ENCODE data around the gene KCNH2.

The KCNH2 gene

GRCh38 chr7:150989456-150989855 lies 11.3 kb upstream of the KCNH2 start:
- no peak for FAIRE-seq
- TF ChIP-seq POU2F2 (IDR thresholded peaks at IDR 0.05; ENCODE audit: low read depth, low read length) (no peak), SPI1 (IDR thresholded peaks at IDR 0.05; ENCODE audit: low read depth, low read length) (no peak), TAF1 (IDR thresholded peaks at IDR 0.05; ENCODE audit: low read depth, low read length) (no peak), POLR2A (IDR thresholded peaks at IDR 0.05; ENCODE audit: low read depth, low read length) (no peak), POLR2AphosphoS5 (IDR thresholded peaks at IDR 0.05; ENCODE audit: low read depth, low read length) (no peak), PAX5 (IDR thresholded peaks at IDR 0.05; ENCODE audit: insufficient read depth, low read length, severe bottlenecking) (no peak)
- no peak for DNase-seq (ENCODE audit: insufficient read length, low spot score)

- no peak for TF ChIP-seq POU2F2 (IDR thresholded peaks at IDR 0.05; ENCODE audit: low read depth, low read length)
- TF ChIP-seq TAF1 (IDR thresholded peaks at IDR 0.05; ENCODE audit: low read depth, low read length), result no peak
- DNase-seq (ENCODE audit: insufficient read length, low spot score), result peak; percentile 81
- peak; percentile 16 for FAIRE-seq
Measured at GRCh38 chr7:150988230-150989226, 10.4 kb upstream of the KCNH2 start.

GRCh38 chr7:150986556-150986955 lies 8.4 kb upstream of the KCNH2 start:
- no peak for FAIRE-seq
- no peak for DNase-seq (ENCODE audit: insufficient read length, low spot score)

GRCh38 chr7:150986099-150986512 lies 8.0 kb upstream of the KCNH2 start:
- DNase-seq (ENCODE audit: insufficient read length, low spot score) (no peak), FAIRE-seq (peak; percentile 9)
- no peak for TF ChIP-seq POLR2A (IDR thresholded peaks at IDR 0.05; ENCODE audit: low read depth, low read length)
- no peak for TF ChIP-seq TAF1 (IDR thresholded peaks at IDR 0.05; ENCODE audit: low read depth, low read length)
- no peak for TF ChIP-seq POLR2AphosphoS5 (IDR thresholded peaks at IDR 0.05; ENCODE audit: low read depth, low read length)
- TF ChIP-seq POU2F2 (IDR thresholded peaks at IDR 0.05; ENCODE audit: low read depth, low read length), result no peak
- TF ChIP-seq SPI1 (IDR thresholded peaks at IDR 0.05; ENCODE audit: low read depth, low read length), result no peak
- TF ChIP-seq PAX5 (IDR thresholded peaks at IDR 0.05; ENCODE audit: insufficient read depth, low read length, severe bottlenecking), result peak; percentile 8

More at GRCh38 chr7:150986556-150986955, 8.4 kb upstream of the KCNH2 start:
- no peak for TF ChIP-seq POLR2AphosphoS5 (IDR thresholded peaks at IDR 0.05; ENCODE audit: low read depth, low read length)
- no peak for TF ChIP-seq POU2F2 (IDR thresholded peaks at IDR 0.05; ENCODE audit: low read depth, low read length)
- TF ChIP-seq TAF1 (IDR thresholded peaks at IDR 0.05; ENCODE audit: low read depth, low read length), result no peak
- TF ChIP-seq PAX5 (IDR thresholded peaks at IDR 0.05; ENCODE audit: insufficient read depth, low read length, severe bottlenecking), result no peak
- TF ChIP-seq POLR2A (IDR thresholded peaks at IDR 0.05; ENCODE audit: low read depth, low read length), result no peak
- no peak for TF ChIP-seq SPI1 (IDR thresholded peaks at IDR 0.05; ENCODE audit: low read depth, low read length)

- FAIRE-seq, result no peak
- TF ChIP-seq PAX5 (IDR thresholded peaks at IDR 0.05; ENCODE audit: insufficient read depth, low read length, severe bottlenecking) (no peak), POLR2A (IDR thresholded peaks at IDR 0.05; ENCODE audit: low read depth, low read length) (no peak), TAF1 (IDR thresholded peaks at IDR 0.05; ENCODE audit: low read depth, low read length) (no peak), SPI1 (IDR thresholded peaks at IDR 0.05; ENCODE audit: low read depth, low read length) (no peak), POLR2AphosphoS5 (IDR thresholded peaks at IDR 0.05; ENCODE audit: low read depth, low read length) (no peak), POU2F2 (IDR thresholded peaks at IDR 0.05; ENCODE audit: low read depth, low read length) (no peak)
- DNase-seq (ENCODE audit: insufficient read length, low spot score), result no peak
Measured at GRCh38 chr7:150983893-150984368, 5.8 kb upstream of the KCNH2 start.

GRCh38 chr7:150982351-150982750 lies 4.2 kb upstream of the KCNH2 start:
- DNase-seq (ENCODE audit: insufficient read length, low spot score) (no peak), FAIRE-seq (no peak)
- no peak for TF ChIP-seq POU2F2 (IDR thresholded peaks at IDR 0.05; ENCODE audit: low read depth, low read length)
- TF ChIP-seq POLR2A (IDR thresholded peaks at IDR 0.05; ENCODE audit: low read depth, low read length), result no peak
- TF ChIP-seq SPI1 (IDR thresholded peaks at IDR 0.05; ENCODE audit: low read depth, low read length), result no peak
- TF ChIP-seq POLR2AphosphoS5 (IDR thresholded peaks at IDR 0.05; ENCODE audit: low read depth, low read length), result no peak
- TF ChIP-seq TAF1 (IDR thresholded peaks at IDR 0.05; ENCODE audit: low read depth, low read length), result no peak

GRCh38 chr7:150981644-150982043 lies 3.5 kb upstream of the KCNH2 start:
- FAIRE-seq (no peak), DNase-seq (ENCODE audit: insufficient read length, low spot score) (no peak)
- no peak for TF ChIP-seq POLR2AphosphoS5 (IDR thresholded peaks at IDR 0.05; ENCODE audit: low read depth, low read length)
- no peak for TF ChIP-seq SPI1 (IDR thresholded peaks at IDR 0.05; ENCODE audit: low read depth, low read length)
- TF ChIP-seq POU2F2 (IDR thresholded peaks at IDR 0.05; ENCODE audit: low read depth, low read length), result no peak
- TF ChIP-seq PAX5 (IDR thresholded peaks at IDR 0.05; ENCODE audit: insufficient read depth, low read length, severe bottlenecking), result no peak
- no peak for TF ChIP-seq POLR2A (IDR thresholded peaks at IDR 0.05; ENCODE audit: low read depth, low read length)
- no peak for TF ChIP-seq TAF1 (IDR thresholded peaks at IDR 0.05; ENCODE audit: low read depth, low read length)

GRCh38 chr7:150980663-150981062 lies 2.5 kb upstream of the KCNH2 start:
- DNase-seq (ENCODE audit: insufficient read length, low spot score) (no peak), FAIRE-seq (no peak)
- TF ChIP-seq PAX5 (IDR thresholded peaks at IDR 0.05; ENCODE audit: insufficient read depth, low read length, severe bottlenecking), result no peak
- no peak for TF ChIP-seq POLR2AphosphoS5 (IDR thresholded peaks at IDR 0.05; ENCODE audit: low read depth, low read length)
- no peak for TF ChIP-seq POU2F2 (IDR thresholded peaks at IDR 0.05; ENCODE audit: low read depth, low read length)
- TF ChIP-seq SPI1 (IDR thresholded peaks at IDR 0.05; ENCODE audit: low read depth, low read length), result no peak
- no peak for TF ChIP-seq POLR2A (IDR thresholded peaks at IDR 0.05; ENCODE audit: low read depth, low read length)
- no peak for TF ChIP-seq TAF1 (IDR thresholded peaks at IDR 0.05; ENCODE audit: low read depth, low read length)

GRCh38 chr7:150979713-150980390 lies 1.7 kb upstream of the KCNH2 start:
- no peak for FAIRE-seq
- DNase-seq (ENCODE audit: insufficient read length, low spot score), result no peak
- TF ChIP-seq SPI1 (IDR thresholded peaks at IDR 0.05; ENCODE audit: low read depth, low read length) (no peak), POU2F2 (IDR thresholded peaks at IDR 0.05; ENCODE audit: low read depth, low read length) (no peak), PAX5 (IDR thresholded peaks at IDR 0.05; ENCODE audit: insufficient read depth, low read length, severe bottlenecking) (no peak), POLR2A (IDR thresholded peaks at IDR 0.05; ENCODE audit: low read depth, low read length) (no peak), TAF1 (IDR thresholded peaks at IDR 0.05; ENCODE audit: low read depth, low read length) (no peak), POLR2AphosphoS5 (IDR thresholded peaks at IDR 0.05; ENCODE audit: low read depth, low read length) (no peak)
